Mammary epithelial cell (primary cell): ENCODE data around the gene AHDC1.

Experiments used
- CTCF ChIP-seq, 2 donors: IDR thresholded peaks in 1 of 2; conservative IDR thresholded peaks in 1 of 2; 2 replicates each; pipeline ENCODE4 v1.5.1; 2011 to 2012; ENCODE audit warnings: inconsistent platforms in 2 of 2, low read length in 2 of 2, mild to moderate bottlenecking in 2 of 2, control low read depth in 1 of 2, low read depth in 1 of 2; ENCODE audit not compliant: insufficient read depth in 1 of 2; ENCODE audit errors: extremely low read depth in 1 of 2
- EZH2 ChIP-seq: IDR thresholded peaks from 2 replicates; pipeline ENCODE4 v1.6.1; 2012; ENCODE audit warnings: low read length, inconsistent platforms, borderline replicate concordance

GRCh38 chr1:27650539-27651175 lies 46.7 kb upstream of the AHDC1 start:
- TF ChIP-seq EZH2 (no peak), CTCF (conservative IDR thresholded peaks at IDR 0.05 in 1 of 2, IDR thresholded peaks at IDR 0.05 in 1 of 2; ENCODE audit: extremely low read depth in 1 of 2, insufficient read depth in 1 of 2, low read depth in 1 of 2, low read length in 2 of 2) (no peak)
